OCI-LY3 (cell line): Measurements from ENCODE around the gene NEK5.
"Not testable (repeated sequence)": the region's sequence is repeated elsewhere in the genome, so short reads cannot be mapped to it uniquely, and the experiment has no call there.

Source experiments
- H2AFZ ChIP-seq: fragments of 200-600, 300-600 bp; shearing (Covaris generic); 2 replicates; pipeline ENCODE4 v1.6.0; 2014; ENCODE audit warnings: antibody characterized with exemption, low read depth, low read length
- H3K27ac ChIP-seq: fragments of 200-600, 300-600 bp; sonication (generic); 2 replicates; pipeline ENCODE4 v1.5.1; 2014; ENCODE audit warnings: mild to moderate bottlenecking, low read length, moderate library complexity, mixed read lengths
- H3K27me3 ChIP-seq: fragments of 200-600, 300-600 bp; sonication (generic); 2 replicates; pipeline ENCODE4 v1.6.1; 2014; ENCODE audit warnings: low read depth, low read length, mixed read lengths
- H3K36me3 ChIP-seq: fragments of 200-600, 300-600 bp; sonication (generic); replicated peaks from 2 replicates; pipeline ENCODE3; 2014; ENCODE audit warnings: low read depth, low read length, mixed read lengths
- H3K4me1 ChIP-seq: fragments of 300-600, 200-600 bp; sonication (generic); 2 replicates; pipeline ENCODE4 v1.6.1; 2014; ENCODE audit warnings: low read length, mixed read lengths
- H3K4me2 ChIP-seq: fragments of 200-600, 300-600 bp; sonication (generic); 2 replicates; pipeline ENCODE4 v1.6.1; 2014; ENCODE audit warnings: low read length, mixed read lengths
- H3K4me3 ChIP-seq: fragments of 300-600, 200-600 bp; sonication (generic); 2 replicates; pipeline ENCODE4 v1.5.1; 2014; ENCODE audit warnings: antibody characterized with exemption, mild to moderate bottlenecking, low read length, moderate library complexity
- H3K79me2 ChIP-seq: fragments of 300-600, 200-600 bp; shearing (Covaris generic); 2 replicates; pipeline ENCODE4 v1.6.1; 2014; ENCODE audit warnings: mild to moderate bottlenecking, low read length, mixed read lengths
- H3K9ac ChIP-seq: fragments of 300-600, 200-600 bp; shearing (Covaris generic); 2 replicates; pipeline ENCODE4 v1.6.0; 2014; ENCODE audit warnings: mild to moderate bottlenecking, low read length, moderate library complexity
- H3K9me3 ChIP-seq: fragments of 200-600, 300-600 bp; shearing (Covaris generic); 2 replicates; pipeline ENCODE4 v1.6.1; 2014; ENCODE audit warnings: low read length, mixed read lengths; ENCODE audit not compliant: insufficient read depth
- H4K20me1 ChIP-seq: fragments of 200-600, 300-600 bp; sonication (generic); 2 replicates; pipeline ENCODE4 v1.6.1; 2016; ENCODE audit warnings: low read length, mixed read lengths; ENCODE audit not compliant: insufficient read depth
- EZH2phosphoT487 ChIP-seq: fragments of 200-600 bp; shearing (Covaris generic); IDR thresholded peaks from 2 replicates; pipeline ENCODE4 v1.6.1; 2018; ENCODE audit warnings: antibody characterized with exemption, mixed run types, low read depth
- TF ChIP-seq, protein P1 (sequence below): fragments of 200-600, 300-600 bp; sonication (generic); IDR thresholded peaks from 2 replicates; pipeline ENCODE4 v1.5.1; 2014; ENCODE audit warnings: antibody characterized with exemption, low read length, low read depth

The NEK5 gene

DNA sequence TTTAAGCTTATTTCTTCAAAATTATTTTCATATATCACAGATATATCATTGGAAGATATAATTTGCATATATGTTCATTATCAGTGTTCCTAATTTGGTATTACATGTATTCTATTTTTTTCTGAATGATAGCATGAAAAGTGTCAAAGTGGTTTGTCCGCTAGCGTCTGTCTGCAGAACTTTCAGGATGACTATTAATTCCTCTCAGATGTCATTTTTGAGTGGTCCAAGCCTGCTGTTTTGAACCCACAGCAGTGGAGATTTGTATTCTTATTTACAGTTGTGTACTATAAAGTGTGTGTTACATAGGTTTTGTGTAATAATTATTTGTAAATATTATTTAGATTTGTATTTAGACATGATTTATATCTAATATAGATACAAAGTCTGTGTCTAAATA is 95.8 kb downstream of the NEK5 start:
- no peaks in the 10 kb centered on the region for H3K9me3 ChIP-seq
- no peaks in the 10 kb centered on the region for H4K20me1 ChIP-seq
- TF ChIP-seq EZH2phosphoT487, result no peak
- TF ChIP-seq, protein P1, sequence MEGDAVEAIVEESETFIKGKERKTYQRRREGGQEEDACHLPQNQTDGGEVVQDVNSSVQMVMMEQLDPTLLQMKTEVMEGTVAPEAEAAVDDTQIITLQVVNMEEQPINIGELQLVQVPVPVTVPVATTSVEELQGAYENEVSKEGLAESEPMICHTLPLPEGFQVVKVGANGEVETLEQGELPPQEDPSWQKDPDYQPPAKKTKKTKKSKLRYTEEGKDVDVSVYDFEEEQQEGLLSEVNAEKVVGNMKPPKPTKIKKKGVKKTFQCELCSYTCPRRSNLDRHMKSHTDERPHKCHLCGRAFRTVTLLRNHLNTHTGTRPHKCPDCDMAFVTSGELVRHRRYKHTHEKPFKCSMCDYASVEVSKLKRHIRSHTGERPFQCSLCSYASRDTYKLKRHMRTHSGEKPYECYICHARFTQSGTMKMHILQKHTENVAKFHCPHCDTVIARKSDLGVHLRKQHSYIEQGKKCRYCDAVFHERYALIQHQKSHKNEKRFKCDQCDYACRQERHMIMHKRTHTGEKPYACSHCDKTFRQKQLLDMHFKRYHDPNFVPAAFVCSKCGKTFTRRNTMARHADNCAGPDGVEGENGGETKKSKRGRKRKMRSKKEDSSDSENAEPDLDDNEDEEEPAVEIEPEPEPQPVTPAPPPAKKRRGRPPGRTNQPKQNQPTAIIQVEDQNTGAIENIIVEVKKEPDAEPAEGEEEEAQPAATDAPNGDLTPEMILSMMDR, result no peak
- no peak overlapping the region for H3K4me2 ChIP-seq
- H3K9ac ChIP-seq, result no peak overlapping the region
- H3K79me2 ChIP-seq, result no peaks in the 10 kb centered on the region
- H3K4me3 ChIP-seq, result no peak overlapping the region
- H3K4me1 ChIP-seq, result no peaks in the 10 kb centered on the region; the same call in 1 of the 2 replicates
- no peak overlapping the region for H3K27ac ChIP-seq
- no peak overlapping the region for H2AFZ ChIP-seq
- H3K36me3 ChIP-seq, result peaks cover 3% of the 10 kb centered on the region
- H3K27me3 ChIP-seq, result no peaks in the 10 kb centered on the region

DNA sequence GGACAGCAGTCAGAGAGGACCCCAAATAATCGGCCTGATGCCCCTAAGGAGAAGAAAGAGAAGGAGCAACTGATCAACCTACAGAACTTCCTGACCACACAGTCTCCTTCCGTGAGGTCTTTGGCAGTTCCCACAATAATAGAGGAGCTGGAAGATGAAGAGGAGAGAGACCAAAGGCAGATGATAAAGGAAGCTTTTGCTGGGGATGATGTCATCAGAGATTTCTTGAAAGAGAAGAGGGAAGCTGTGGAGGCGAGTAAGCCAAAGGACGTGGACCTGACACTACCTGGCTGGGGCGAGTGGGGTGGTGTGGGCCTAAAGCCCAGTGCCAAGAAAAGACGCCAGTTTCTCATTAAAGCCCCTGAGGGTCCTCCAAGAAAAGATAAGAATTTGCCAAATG is 98.5 kb downstream of the NEK5 start:
- H3K27ac ChIP-seq, H3K9me3 ChIP-seq, H3K4me1 ChIP-seq, H3K9ac ChIP-seq, H3K4me2 ChIP-seq, H3K4me3 ChIP-seq, H2AFZ ChIP-seq, H3K79me2 ChIP-seq, H3K27me3 ChIP-seq: not testable (repeated sequence)
- peaks cover 14% of the 10 kb centered on the region; the same call in 1 of the 2 replicates for H4K20me1 ChIP-seq
- peaks cover 20% of the 10 kb centered on the region for H3K36me3 ChIP-seq

DNA sequence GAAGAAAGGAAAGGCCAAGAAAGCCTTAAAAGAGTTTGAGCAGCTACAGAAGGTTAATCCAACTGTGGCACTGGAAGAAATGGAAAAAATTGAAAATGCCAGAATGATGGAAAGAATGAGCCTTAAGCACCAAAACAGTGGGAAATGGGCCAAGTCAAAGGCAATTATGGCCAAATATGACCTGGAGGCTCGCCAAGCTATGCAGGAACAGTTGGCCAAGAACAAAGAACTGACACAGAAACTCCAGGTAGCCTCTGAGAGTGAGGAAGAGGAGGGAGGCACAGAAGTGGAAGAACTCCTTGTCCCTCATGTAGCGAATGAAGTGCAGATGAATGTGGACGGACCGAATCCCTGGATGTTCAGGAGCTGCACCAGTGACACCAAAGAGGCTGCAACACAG is 99.3 kb downstream of the NEK5 start:
- Histone ChIP-seq H3K4me2 (no peak overlapping the region), H2AFZ (no peak overlapping the region), H3K9me3 (no peaks in the 10 kb centered on the region), H3K27me3 (no peaks in the 10 kb centered on the region), H3K9ac (no peak overlapping the region), H4K20me1 (peaks cover 14% of the 10 kb centered on the region; the same call in 1 of the 2 replicates), H3K36me3 (peaks cover 26% of the 10 kb centered on the region), H3K79me2 (peaks cover 9% of the 10 kb centered on the region; the same call in 1 of the 2 replicates), H3K4me3 (no peak overlapping the region), H3K27ac (no peak overlapping the region), H3K4me1 (no peaks in the 10 kb centered on the region; the same call in 1 of the 2 replicates)
- no peak for TF ChIP-seq EZH2phosphoT487
- TF ChIP-seq, protein P1, result no peak

DNA sequence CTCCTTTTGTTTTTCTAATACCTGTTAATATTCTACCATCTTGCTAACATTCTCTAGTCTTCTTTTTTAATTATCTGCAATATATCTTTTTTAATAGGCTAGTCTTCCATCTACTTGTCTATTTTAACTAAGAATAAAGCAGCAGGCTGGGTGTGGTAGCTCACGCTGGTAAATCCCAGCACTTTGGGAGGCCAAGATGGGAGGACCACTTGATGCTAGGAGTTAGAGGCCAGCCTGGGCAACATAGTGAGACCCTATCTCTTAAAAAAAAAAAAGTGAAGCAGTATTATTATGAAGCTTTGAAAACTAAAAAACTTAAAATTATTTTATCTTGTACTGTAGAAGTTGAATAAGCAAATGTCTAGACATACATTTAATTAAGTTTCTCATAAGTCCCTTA is 101.0 kb downstream of the NEK5 start:
- H3K27me3 ChIP-seq, result no peaks in the 10 kb centered on the region
- no peak overlapping the region for H3K4me3 ChIP-seq
- no peak overlapping the region for H3K4me2 ChIP-seq
- TF ChIP-seq, protein P1, result no peak
- no peak for TF ChIP-seq EZH2phosphoT487
- H3K79me2 ChIP-seq, result peaks cover 9% of the 10 kb centered on the region; the same call in 1 of the 2 replicates
- peaks cover 34% of the 10 kb centered on the region for H3K36me3 ChIP-seq
- no peak overlapping the region for H2AFZ ChIP-seq
- no peak overlapping the region for H3K27ac ChIP-seq
- H3K4me1 ChIP-seq, result no peaks in the 10 kb centered on the region
- peaks cover 14% of the 10 kb centered on the region; the same call in 1 of the 2 replicates for H4K20me1 ChIP-seq
- no peak overlapping the region for H3K9ac ChIP-seq
- no peaks in the 10 kb centered on the region for H3K9me3 ChIP-seq

DNA sequence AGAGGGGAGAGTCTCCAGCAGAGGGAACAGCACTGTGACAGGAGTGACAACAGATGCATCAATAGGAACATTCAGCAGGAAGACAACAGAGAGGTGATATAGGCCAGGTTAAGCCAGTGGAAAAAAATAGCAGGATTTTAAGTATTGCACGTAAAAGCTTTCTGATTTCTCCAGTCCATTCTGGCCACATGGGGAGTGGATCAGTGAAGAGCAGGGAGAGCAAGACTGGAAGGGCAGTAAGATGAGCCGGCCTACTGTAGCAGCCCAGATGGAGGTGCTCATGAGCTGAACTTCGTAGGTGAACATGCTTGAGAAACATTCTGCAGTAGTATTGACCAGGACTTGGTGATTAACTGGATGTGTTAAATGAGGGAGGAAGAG is 102.6 kb downstream of the NEK5 start:
- Histone ChIP-seq H2AFZ (no peak overlapping the region), H3K9me3 (no peaks in the 10 kb centered on the region), H3K4me2 (no peak overlapping the region), H3K36me3 (peaks cover 38% of the 10 kb centered on the region), H3K4me1 (no peaks in the 10 kb centered on the region), H3K27me3 (no peaks in the 10 kb centered on the region), H3K9ac (no peak overlapping the region), H3K27ac (no peak overlapping the region), H4K20me1 (peaks cover 14% of the 10 kb centered on the region; the same call in 1 of the 2 replicates), H3K79me2 (peaks cover 9% of the 10 kb centered on the region; the same call in 1 of the 2 replicates), H3K4me3 (no peak overlapping the region)
- TF ChIP-seq EZH2phosphoT487, result no peak
- TF ChIP-seq, protein P1, result no peak
